Breast epithelium (tissue), 4 donors: ENCODE results near the gene GID4. TPM values are rescaled to one million over a fixed set of nuclear protein-coding genes. Genes with fewer than 3 reads are reported as not detected.
"Not testable (repeated sequence)": the region's sequence is repeated elsewhere in the genome, so short reads cannot be mapped to it uniquely, and the experiment has no call there.

Source experiments
- DNase-seq, 2 donors: peaks; one replicate each; pipeline ENCODE4 v3.0.0-alpha.2; 2019; ENCODE audit warnings: low spot score in 2 of 2
- H3K27ac ChIP-seq, 2 donors: fragments of 200-600 bp; sonication (generic) in 1 of 2; one replicate each; pipeline ENCODE4 v1.5.1; 2016 to 2019; ENCODE audit warnings: mild to moderate bottlenecking in 1 of 2
- H3K27me3 ChIP-seq, 2 donors: fragments of 200-600 bp; sonication (generic) in 1 of 2; one replicate each; pipeline versions ENCODE4 v1.5.1 to v1.6.0; 2017 to 2019; ENCODE audit warnings: control low read depth in 1 of 2, mild to moderate bottlenecking in 1 of 2
- H3K36me3 ChIP-seq: fragments of 200-600 bp; one replicate; pipeline ENCODE4 v1.5.1; 2019
- H3K4me1 ChIP-seq, 2 donors: fragments of 200-600 bp; sonication (generic); one replicate each; pipeline ENCODE4 v1.5.1; 2016 to 2019; ENCODE audit warnings: control low read depth in 1 of 2
- H3K4me3 ChIP-seq, 3 donors: fragments of 200-600 bp; sonication (generic); 1 replicate in 2 of 3; 2 replicates in 1 of 3; pipeline ENCODE4 v1.5.1; 2016 to 2019; ENCODE audit warnings: mild to moderate bottlenecking in 3 of 3, moderate library complexity in 2 of 3
- H3K9me3 ChIP-seq, 2 donors: fragments of 200-600 bp; sonication (generic) in 1 of 2; one replicate each; pipeline ENCODE4 v1.5.1; 2016 to 2019; ENCODE audit warnings: control low read depth in 1 of 2
- CTCF ChIP-seq, 3 donors: fragments of 450-650 bp; IDR thresholded peaks; one replicate each; pipeline ENCODE4 v1.5.1; 2016 to 2017; ENCODE audit warnings: antibody characterized with exemption in 3 of 3, mild to moderate bottlenecking in 3 of 3, moderate library complexity in 3 of 3
- POLR2A ChIP-seq: fragments of 450-650 bp; IDR thresholded peaks from one replicate; pipeline ENCODE4 v1.6.1; 2016; ENCODE audit warnings: antibody characterized with exemption, mild to moderate bottlenecking, moderate library complexity
- POLR2AphosphoS5 ChIP-seq, 3 donors: sonication (generic); formaldehyde crosslinking; IDR thresholded peaks; one replicate each; pipeline ENCODE4 v1.6.1; 2017; ENCODE audit warnings: antibody characterized with exemption in 3 of 3
- intact Hi-C: fragments of 100-400 bp; cut with DNase I; formaldehyde crosslinking; loops from one replicate; pipeline ENCODE4 v1.15.1; 2023; ENCODE audit warnings: low total_unique reads
- total RNA-seq, 3 donors: library from RNA; depleted of rRNA; stranded (reverse); fragments of >200 nt; gene quantifications; one replicate each; pipeline ENCODE4 v1.1.0, GENCODE V29; 2016

Gene GID4
- total RNA-seq, 3 donors from 2014 or later = 11.1 to 23.8 (median 12.1) TPM

- H3K4me1 ChIP-seq = no peaks in the 10 kb centered on the region
- H3K27ac ChIP-seq = no peak overlapping the region
- TF ChIP-seq CTCF (IDR thresholded peaks at IDR 0.05) = no peak
- H3K4me3 ChIP-seq = no peak overlapping the region
- intact Hi-C loops = no loop called here
- no peak for DNase-seq
- no peaks in the 10 kb centered on the region for H3K27me3 ChIP-seq
- no peaks in the 10 kb centered on the region for H3K9me3 ChIP-seq
- H3K36me3 ChIP-seq = no peaks in the 10 kb centered on the region
These were observed 44.7 kb upstream of the GID4 start for GRCh38 chr17:17994271-17995069.

- H3K27me3 ChIP-seq, intact Hi-C loops, DNase-seq, H3K4me1 ChIP-seq, H3K36me3 ChIP-seq, H3K9me3 ChIP-seq, H3K4me3 ChIP-seq, H3K27ac ChIP-seq: not testable (repeated sequence)
These were observed 43.3 kb upstream of the GID4 start for GRCh38 chr17:17995887-17996286.

- Histone ChIP-seq H3K27ac (no peak overlapping the region), H3K27me3 (no peaks in the 10 kb centered on the region), H3K4me3 (no peak overlapping the region), H3K4me1 (no peaks in the 10 kb centered on the region), H3K9me3 (no peaks in the 10 kb centered on the region), H3K36me3 (no peaks in the 10 kb centered on the region)
- TF ChIP-seq CTCF (IDR thresholded peaks at IDR 0.05) = no peak
- no peak for TF ChIP-seq POLR2AphosphoS5 (IDR thresholded peaks at IDR 0.05)
- DNase-seq = no peak
- intact Hi-C loops = no loop called here
These were observed 40.3 kb upstream of the GID4 start for GRCh38 chr17:17998934-17999333.

- no peaks in the 10 kb centered on the region for H3K4me1 ChIP-seq
- H3K27me3 ChIP-seq = no peaks in the 10 kb centered on the region
- no peaks in the 10 kb centered on the region for H3K36me3 ChIP-seq
- intact Hi-C loops = no loop called here
- no peak overlapping the region for H3K4me3 ChIP-seq
- DNase-seq = no peak
- TF ChIP-seq POLR2A (no peak), CTCF (IDR thresholded peaks at IDR 0.05) (no peak), POLR2AphosphoS5 (IDR thresholded peaks at IDR 0.05) (no peak)
- H3K9me3 ChIP-seq = no peaks in the 10 kb centered on the region
- no peak overlapping the region for H3K27ac ChIP-seq
These were observed 39.7 kb upstream of the GID4 start for GRCh38 chr17:17999364-18000029.

- Histone ChIP-seq H3K36me3 (no peaks in the 10 kb centered on the region), H3K4me1 (no peaks in the 10 kb centered on the region), H3K27ac (no peak overlapping the region), H3K4me3 (no peak overlapping the region), H3K9me3 (no peaks in the 10 kb centered on the region), H3K27me3 (no peaks in the 10 kb centered on the region)
- no peak for TF ChIP-seq POLR2A
- no peak for TF ChIP-seq CTCF (IDR thresholded peaks at IDR 0.05)
- no peak for TF ChIP-seq POLR2AphosphoS5 (IDR thresholded peaks at IDR 0.05)
- intact Hi-C loops = no loop called here
- DNase-seq = no peak
These were observed 39.2 kb upstream of the GID4 start for GRCh38 chr17:18000030-18000408.
